CD4-positive, alpha-beta T cell treated with Interleukin-21 for 1 hour (primary cell): Measurements from ENCODE around the gene ADAMTS2.

Experiments used
- DNase-seq: peaks from one replicate; pipeline ENCODE4 v3.0.0-alpha.2; 2020

The ADAMTS2 gene

DNA sequence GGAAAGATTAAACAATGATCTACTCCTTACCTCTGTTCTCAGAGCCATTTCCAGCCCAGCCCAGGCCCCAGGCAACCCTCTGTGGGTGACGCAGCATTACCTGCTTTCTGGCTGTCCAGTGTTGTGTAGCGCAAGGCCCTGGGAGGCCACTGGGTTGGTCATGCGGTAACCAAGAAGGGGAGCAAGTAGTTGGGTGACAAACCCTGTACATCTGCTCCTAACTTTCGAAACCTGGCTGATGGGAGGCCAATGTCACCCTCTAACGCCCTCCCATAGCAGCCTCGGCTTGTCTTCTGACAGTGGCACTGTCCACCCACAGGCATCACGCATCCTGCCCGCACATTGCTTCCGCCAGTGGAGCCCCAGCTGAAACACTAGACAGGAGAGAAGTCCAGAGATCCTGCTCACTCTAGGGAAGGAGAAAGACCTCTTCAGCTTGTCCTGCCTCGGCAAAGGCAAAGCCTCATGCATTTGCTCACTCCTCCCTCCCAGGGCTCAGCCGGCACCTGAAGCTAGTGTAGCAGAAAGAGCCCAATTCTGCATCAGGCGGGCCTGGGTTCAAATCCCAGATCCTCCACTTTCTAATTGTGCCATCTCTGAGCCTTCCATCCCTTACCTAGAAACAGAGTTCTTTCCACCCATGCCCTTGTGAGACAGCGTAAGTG lies 94.6 kb downstream of the ADAMTS2 start:
- no peak for DNase-seq

DNA sequence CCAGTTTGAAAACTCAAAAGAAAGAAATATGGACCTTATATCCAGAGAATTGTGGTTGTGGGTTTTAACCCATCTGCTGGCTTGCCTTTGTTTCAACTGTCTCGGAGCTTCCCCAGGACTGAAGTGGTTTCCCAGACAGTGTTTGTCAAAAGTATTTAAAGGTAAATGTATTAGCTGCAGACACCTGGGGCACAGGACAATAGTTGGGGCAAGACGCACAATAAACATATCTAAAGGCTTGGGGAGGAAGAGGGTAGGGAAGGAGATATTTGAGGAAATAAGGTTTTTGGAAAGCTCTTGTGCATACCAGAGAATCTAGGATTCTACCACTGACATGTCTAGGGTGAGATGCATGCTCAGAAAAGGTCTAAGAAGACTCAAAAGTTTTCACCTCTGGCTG lies 99.0 kb downstream of the ADAMTS2 start:
- no peak for DNase-seq

DNA sequence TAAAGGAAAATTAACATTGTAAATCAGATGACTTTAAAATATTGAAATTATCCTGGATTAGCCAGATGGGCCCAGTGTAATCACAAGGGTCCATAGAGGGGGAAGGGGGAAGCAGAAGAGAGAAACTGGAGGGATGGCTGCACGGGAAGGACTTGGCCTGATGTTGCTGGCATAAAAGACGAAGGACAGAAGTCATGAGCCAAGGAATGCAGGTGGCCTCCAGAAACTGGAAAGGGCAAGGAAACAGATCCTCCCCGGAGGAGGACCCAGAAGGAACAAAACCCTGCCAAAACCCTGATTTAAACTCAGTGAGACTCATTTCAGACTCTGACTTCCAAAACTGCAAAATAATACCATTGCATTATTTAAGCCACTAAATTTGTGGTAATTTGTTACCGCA lies 100.2 kb downstream of the ADAMTS2 start:
- DNase-seq, result no peak

DNA sequence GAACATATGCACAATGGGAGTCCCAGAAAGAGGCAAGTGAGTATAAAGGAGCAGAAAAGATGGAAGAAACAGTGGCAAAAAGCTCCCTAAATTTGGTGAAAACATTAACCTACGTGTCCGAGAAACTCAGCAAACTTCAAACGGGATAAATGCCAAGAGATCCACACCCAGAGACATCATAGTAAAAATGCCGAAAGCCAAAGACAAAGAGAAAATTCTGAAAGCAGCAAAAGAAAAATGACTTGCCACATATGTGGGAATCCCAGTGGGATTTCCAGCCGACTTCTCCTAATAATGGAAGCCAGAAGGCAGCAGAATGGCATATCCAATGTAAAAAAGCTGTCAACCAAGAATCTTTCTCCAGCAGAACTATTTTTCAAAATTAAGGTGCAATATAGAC lies 101.2 kb downstream of the ADAMTS2 start:
- no peak for DNase-seq

DNA sequence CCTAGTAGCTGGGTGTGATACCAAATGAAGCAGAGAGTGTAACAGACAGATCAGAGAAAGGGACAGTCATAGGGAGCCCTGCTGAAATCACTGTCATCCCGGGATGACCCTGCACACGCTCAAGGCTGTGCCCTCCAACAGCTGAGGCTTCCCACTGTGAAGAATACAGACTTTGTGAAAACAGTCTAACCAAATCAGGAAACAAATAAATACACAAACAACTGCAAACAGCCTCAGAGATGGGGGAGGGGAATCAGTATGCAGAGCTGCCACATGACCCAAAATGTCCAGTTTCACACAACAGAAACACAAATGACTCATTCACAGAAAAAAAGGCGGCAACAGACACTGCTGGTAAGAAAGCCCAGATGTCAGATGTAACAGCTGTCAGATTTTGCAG lies 101.9 kb downstream of the ADAMTS2 start:
- DNase-seq, result no peak

DNA sequence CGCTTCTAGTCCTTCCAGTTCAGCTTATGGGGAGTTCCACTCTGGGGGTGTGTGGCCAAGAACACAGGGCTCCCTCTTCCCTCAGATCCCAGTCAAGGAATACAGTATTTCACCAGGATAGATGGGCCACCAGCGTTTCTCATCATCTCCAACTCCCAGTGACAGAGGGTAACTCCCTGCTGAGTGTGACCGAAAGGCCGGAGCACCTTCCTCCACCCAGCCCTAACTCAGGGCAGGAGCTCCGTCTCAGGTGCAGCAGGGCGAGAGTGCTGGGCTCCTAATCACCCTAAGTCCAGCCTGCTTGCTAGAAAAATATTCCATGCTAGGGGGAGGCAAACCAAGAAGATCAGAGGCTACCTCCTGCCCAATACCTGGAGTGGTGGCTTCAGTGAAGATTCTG lies 102.6 kb downstream of the ADAMTS2 start:
- DNase-seq, result no peak

DNA sequence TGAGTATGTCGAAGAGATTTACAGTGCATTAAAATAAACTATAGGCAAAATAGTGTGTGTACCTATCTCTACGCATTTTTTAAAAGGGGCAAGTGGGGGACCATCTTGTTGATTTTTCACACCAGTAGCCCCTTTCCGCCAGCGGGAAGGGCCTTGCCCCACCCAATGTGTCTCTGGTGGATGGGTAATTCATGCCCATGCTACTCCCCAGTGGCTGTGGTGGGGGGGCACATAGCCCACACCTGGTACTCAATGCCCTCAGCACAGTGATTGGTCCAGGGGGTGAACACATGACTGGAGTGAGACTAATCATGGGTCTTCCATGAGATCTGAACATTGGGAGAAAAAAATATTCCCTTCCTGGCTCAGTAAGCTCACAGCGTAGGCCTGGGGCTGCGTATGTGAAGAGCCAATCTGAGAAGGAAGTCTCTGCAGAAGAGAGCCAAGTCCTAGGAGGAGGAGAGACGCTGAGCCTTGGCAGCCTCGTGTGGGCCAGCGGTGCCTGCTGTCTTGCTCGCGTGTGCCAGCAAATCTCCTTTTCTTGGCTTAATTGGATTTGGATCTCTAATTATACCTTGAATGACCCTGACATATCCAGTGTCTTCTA lies 103.4 kb downstream of the ADAMTS2 start:
- DNase-seq, result no peak

DNA sequence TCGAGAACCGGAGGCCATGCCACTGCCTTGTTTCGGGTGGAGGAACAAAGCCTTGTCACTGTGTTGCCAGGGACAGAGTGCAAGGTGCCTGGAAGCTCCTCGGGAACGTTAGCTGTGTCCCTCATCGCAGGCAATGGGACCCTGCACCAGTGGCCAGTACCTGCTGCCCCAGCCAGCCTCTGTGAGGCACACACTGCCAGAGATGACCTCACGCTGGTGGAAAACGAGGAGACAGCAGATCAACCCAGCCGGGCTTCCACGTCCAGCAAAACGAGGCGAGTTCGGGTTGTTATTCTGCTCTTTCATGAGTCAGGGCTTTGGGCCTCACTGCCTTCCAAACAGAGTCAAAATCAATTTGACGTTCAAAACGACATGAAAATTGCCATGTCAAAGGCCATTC lies 104.1 kb downstream of the ADAMTS2 start:
- DNase-seq, result no peak

DNA sequence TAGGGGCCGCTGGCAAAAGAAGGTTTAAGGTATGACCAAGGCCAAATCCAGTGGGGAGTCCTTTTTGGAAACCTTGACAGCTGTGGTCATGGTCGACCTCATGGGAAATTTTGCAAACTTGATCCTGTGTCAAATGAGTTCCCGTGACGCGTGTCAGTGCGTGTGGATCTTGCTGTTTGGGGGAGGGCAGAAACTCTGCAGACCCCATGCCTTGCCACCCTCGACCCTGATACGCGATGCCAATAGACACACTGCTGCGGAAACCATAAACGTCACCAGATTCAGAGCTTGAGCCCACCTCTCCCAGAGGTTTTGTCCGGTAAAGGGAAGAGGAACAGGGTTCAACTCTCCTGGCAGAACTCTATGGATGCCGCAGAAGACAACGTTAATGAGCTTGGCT lies 104.7 kb downstream of the ADAMTS2 start:
- DNase-seq, result no peak

DNA sequence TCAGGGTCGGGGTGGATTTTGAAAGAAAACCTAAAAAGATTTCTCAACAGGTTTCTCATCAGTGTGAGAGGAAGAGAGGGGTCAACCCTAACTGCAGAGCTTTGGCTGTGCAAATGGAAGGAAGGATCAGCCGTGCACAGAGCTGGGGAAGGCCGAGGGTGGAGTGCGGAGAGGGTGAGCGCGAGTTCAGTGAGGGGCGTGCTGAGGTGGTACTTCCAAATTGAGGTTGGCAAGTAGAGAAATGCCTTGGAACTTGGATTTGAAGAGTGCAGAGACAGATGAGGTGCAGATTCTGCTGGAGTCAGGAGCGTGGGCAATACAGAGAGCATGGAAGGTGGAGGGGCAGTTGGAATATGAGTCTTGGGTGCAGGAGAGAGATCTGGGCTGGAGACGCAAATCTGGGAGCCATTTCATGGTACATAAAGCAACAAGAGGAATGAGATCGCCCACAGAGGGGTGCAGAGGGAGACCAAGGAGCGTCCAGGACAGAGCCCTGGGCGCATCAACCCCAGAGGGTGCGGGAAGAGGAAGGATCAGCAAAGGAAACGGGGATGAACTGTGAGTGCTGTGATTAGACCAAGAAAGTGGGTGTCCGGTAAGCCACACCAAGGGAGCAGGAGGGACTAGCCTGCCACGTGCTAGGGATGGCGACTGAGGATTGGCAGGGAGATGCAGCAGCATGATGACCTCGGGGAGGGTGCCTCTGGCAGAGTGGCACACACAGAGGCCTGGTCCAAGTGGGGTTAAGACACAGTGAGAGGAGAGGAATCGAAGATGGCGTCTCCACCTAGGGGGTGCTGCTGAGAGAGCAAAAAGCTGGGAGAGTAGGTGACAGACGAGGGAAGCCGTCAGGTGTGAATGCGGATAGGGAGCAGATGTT lies 105.8 kb downstream of the ADAMTS2 start:
- DNase-seq, result no peak

DNA sequence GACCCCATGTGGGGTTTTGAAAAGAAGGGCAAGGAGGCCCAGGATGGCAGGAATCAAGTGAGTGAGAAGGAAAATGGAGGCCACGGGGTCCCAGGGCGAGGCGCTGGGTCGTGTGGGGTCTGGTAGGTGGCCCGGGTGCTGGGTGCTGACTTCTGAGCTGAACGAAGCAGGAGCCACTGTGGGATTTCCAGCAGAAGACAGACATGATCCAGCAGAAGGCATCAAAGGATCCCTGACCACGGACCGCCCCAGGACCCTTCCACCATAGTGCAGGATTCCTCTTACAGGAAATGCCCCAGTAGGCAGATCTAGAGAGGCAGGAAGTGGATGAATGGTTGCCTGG lies 106.7 kb downstream of the ADAMTS2 start:
- no peak for DNase-seq

DNA sequence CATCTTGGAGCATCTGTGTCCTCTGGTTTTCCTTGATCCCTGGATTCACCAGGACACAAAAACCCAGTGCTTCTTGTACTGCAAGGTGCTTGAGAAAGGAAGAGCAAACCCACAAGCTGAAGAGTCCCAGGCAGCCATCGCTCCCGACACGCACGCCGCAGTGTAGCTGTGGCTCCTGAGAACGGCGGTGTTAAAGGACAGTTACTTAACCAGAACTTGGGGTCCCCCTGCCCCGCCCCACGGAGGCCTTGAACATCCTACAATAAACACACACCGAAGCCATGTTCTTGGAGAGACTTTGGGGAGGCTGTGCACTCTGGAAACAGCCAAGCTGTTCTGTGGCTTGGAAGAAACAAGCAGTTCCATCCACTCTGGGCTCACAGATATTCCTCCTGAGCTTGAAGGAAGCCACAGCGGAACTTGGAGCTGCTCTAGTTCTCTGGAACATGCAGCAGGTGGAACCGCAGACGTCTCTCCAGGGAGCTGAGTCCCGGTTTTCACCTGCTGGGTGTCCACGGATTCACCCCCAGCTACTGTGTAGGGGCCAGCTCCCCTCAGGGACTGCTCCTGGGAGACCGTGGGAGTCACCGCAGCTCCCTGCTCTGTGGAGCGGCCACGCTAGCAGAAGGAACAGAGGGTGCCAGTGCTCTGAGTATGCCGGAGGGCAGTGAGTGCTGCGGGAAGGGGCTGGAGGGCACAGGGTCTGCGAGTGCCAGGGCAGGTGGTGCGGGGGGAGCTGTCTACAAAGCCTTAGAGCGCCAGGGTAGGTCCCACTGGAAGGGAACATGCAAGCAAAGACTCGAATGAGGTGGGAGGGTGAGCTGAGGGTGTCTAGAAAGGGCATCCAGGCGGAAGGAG lies 107.3 kb downstream of the ADAMTS2 start:
- DNase-seq, result no peak

DNA sequence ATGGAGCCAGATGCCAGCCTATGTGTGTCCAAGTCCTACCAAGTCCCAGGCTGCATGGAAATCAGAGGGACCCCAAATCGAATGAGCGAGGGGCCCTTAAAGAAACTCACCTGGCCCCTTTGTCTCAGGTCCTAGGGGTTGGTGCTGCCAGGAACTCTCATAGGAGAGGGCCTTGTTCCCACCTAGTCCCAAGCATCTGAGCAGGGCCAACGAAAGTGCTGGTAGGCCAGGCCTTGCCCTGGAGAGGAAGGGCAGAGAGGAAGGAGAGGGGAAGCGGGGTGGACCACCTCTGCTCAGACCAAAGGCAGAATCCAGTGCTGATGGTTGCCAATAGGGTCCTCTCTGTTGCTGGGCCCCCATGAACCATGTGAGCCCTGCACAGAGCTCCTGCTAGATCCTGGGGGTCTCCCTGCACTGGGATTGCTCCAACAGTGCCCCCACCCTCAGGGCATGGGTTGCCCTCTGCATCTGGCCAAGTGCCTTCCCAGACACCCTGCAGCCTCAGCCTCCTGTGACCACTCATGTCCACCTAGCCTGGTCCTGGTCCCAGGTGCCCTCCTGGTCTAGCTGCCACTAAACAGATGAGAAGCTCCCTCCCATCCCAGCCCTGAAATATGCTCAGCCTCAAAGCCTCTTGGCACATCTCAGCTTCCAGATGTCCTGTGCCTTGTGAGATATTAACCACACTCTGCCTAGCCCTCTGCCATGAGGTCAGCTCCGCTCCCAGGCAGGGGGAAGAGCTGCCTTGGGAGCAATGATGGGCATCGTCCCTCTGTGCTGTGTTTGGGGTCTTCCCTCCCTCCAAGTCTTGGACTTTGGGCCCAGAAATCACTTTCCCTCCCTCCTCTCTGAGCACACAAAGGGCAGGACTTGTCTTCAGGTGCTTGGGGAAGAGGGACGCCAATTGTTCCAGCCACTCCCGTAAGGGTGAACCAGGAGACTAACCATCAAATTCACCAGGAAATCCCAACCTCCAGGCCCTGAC lies 109.6 kb downstream of the ADAMTS2 start:
- no peak for DNase-seq

DNA sequence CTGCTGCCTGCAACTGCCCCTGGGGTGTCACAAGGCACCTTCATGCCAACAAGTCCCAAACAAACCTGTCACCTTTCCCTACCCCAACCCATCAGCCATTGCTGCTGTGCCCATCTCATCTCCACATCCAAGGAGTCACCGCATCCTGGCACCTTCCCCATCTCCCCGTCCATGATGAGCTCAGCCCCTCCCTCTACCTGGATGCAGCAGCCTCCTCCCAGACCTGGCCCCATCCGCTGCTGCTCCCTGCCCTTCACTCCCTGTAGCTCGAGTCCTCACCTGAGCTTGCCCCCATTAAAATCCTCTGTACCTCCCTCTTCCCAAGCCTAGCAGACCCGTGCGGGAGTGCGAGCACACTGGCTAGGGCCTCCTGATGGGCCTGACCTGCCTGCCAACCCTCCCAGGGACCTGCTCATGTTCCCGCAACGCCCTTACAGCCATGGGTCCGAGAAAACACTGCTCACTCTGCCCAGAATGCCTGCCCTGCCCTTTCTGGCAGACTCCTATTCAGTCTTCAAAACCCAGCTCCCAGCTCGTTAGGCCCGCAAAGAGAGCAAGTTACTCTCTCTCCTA lies 110.6 kb downstream of the ADAMTS2 start:
- no peak for DNase-seq

DNA sequence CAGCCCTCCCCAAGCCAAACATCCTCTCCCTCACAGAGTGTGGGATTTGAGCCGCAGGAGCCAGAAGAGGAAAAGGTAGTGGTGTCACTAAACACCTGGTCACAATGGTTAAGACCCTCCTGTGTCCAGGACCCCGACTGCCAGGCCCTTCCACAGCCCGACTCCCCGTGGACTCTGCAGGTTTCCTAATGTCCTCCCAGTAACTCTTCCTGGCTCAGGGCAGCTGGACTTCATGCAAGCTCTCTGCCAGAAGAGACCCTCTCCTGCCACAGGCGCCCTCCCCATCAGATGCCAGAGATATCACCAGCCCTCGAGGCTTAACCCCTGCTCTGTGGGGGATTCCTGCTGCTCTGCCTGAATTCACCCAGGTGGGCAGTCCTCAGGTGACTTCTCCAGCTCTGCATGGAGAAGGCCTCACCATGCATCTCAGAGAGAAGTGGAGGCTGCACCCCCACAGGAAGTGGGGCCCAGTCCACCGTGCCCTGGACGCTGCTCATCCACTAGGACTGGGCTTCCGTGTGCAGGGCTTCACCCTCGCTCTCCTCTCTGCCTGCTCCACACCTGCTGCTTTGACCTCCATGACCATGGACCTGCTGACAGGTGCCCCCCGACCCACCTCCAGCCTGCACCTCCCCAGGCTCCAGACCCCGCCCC lies 111.2 kb downstream of the ADAMTS2 start:
- DNase-seq, result no peak

DNA sequence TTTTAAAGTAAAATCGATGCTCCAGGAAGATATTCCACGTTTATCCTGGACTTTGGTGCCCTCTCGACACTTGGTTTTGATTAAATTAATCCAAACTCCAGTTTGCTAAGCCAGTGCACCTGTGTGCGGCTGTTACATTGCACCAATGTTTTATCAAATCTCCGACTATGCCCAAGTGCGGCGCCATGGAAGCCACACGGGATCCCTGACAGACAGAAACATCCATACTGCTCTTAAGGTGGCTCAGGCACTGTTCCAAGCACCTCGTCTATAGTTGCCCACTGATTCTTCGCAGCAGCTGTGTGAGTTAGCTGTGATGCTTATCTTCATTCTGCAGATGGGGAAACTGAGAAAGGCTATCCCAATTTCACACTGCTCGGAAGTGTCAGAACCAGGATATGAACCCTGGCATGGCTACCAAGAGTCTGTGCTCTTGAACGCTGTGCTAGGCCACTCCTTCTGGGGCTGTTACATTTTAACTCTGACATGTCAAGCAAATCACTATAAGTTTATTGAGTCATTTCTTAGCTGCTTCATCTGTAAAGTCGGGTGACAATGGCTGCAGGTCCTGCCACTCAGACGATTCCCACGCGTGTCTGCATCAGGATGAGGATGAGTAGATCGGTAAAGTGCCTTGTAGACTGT lies 113.0 kb downstream of the ADAMTS2 start:
- no peak for DNase-seq

DNA sequence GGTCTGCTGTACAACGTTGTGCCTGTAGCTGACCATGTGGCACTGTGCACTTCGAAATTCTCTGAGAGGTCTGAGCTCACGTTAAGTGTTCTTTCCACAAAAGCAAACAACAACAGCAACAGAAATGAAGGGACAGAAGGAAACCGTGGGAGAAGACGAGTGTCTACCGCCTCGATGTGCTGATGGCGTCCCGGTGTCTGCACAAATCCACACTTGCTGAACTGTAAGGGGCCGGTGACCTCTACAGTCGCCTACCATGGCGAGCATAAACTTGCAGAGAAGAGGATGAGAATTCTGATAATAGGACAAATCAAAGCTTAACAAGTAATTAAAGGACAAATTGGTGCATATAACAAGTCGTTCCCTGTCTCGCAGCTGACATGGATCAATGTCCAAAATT lies 114.0 kb downstream of the ADAMTS2 start:
- DNase-seq, result no peak

DNA sequence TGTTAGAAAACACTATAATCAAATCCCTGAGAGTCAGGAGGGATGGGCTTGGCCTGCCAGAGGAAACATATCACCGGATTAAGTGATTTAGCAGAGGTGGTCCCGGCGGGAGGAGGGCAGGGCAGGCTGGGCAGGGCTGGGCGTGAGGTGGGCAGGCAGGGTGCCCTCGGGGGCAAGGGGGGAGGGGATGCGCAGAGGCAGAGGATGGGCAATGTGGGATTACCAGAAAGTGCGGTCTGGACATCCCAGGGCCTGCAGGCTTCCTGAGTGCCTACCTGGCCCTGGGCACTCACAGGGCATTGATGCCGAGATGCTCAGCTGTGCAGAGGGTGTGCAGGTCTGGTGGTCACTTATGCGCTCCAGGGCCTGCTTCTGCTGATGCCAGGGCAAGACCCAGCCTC lies 115.2 kb downstream of the ADAMTS2 start:
- DNase-seq, result no peak

DNA sequence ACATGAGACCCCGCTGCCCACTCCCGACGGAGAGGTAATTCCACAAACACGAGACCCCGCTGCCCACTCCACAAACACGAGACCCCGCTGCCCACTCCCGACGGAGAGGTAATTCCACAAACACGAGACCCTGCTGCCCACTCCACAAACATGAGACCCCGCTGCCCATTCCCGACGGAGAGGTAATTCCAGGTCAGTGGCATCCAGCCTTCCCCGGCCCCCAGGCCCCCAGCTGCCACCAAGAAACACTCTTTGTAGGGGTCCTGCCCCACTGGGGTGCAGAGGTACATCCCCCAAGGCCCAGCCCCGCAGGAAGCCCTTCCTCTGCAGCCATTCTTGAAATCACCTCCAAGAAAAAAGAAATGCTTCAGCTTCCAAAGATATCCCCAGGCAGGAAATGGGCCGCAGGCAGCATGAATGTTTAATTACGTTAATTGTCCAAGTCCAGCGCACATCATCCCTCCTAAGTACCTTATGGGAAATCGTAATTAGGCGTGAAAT lies 115.9 kb downstream of the ADAMTS2 start:
- DNase-seq, result no peak
